AG04449 (cell line): ENCODE results near the gene THOC7.

Source experiments
- CTCF ChIA-PET: fragments of 350-600 bp; formaldehyde crosslinking; extraction: SDS; loops from one replicate; lab custom pipeline; 2021; ENCODE audit warnings: antibody characterized with exemption; lab: Yijun Ruan, JAX
- POLR2A ChIA-PET: fragments of 400-600, 350-600 bp; formaldehyde crosslinking; extraction: SDS; loops from one replicate; lab custom pipeline; 2020; ENCODE audit warnings: antibody characterized with exemption, inconsistent platforms; lab: Yijun Ruan, JAX
- DNase-seq: peaks from one replicate; pipeline ENCODE4 v3.0.0-alpha.2; 2010; ENCODE audit warnings: low read depth, low spot score
- H3K4me3 ChIP-seq: 2 replicates; pipeline ENCODE4 v1.5.1; 2011; ENCODE audit warnings: low read depth, mild to moderate bottlenecking, control low read depth, low read length
- CTCF ChIP-seq: IDR thresholded peaks from one replicate; pipeline ENCODE4 v1.5.1; 2011; ENCODE audit warnings: mild to moderate bottlenecking, moderate library complexity, low read length, control low read depth, inconsistent platforms; ENCODE audit not compliant: insufficient read depth; ENCODE audit errors: missing control alignments

THOC7 gene

GRCh38 chr3:63863150-63864007 is at the start of gene THOC7, which contains the start of gene ATXN7:
Gene THOC7, minus strand, starts transcription at chr3:63863805. Its CDS starts 15 bp downstream, at chr3:63863790.
Gene ATXN7, plus strand, starts transcription at chr3:63863867. Its CDS starts 48,732 bp downstream, at chr3:63912599.
- POLR2A ChIA-PET: interaction anchor here (0.6 to 1.7 kb wide), 2 partner anchors 47 to 49 kb away, joined by 3 to 7 read pairs; partner anchors contain the start of gene SCAANT1
- no peak for DNase-seq
- no peak for TF ChIP-seq CTCF
- peak within 1 kb of the TSS; percentile 88 for H3K4me3 ChIP-seq
- CTCF ChIA-PET: no interaction called here

GRCh38 chr3:63912768-63913588 is 49.4 kb upstream of the THOC7 start:
- POLR2A ChIA-PET: interaction anchor here (0.6 to 1.4 kb wide), 7 partner anchors 15 to 331 kb away, joined by 3 to 7 read pairs (median 4); partner anchors contain the start of genes ATXN7 and THOC7
- no peak for DNase-seq
- no peak for TF ChIP-seq CTCF
- CTCF ChIA-PET: interaction anchor here (0.9 to 1.8 kb wide), 2 partner anchors 18 to 563 kb away, joined by 3 to 4 read pairs; no protein-coding TSS in a partner anchor
- H3K4me3 ChIP-seq: peak overlapping the region; percentile 72

GRCh38 chr3:63911873-63912767 is 48.5 kb upstream of the THOC7 start, which contains the start of gene SCAANT1:
Gene SCAANT1, minus strand, starts transcription at chr3:63912383.
- ChIA-PET POLR2A (interaction anchor here (0.6 to 1.4 kb wide), 10 partner anchors 9 to 332 kb away, joined by 3 to 7 read pairs (median 4); partner anchors contain the start of genes ATXN7 and THOC7), CTCF (interaction anchor here (0.9 to 1.8 kb wide), 2 partner anchors 17 to 562 kb away, joined by 3 to 4 read pairs; no protein-coding TSS in a partner anchor)
- DNase-seq: no peak

GRCh38 chr3:63911509-63911872 is 47.9 kb upstream of the THOC7 start:
- ChIA-PET POLR2A (interaction anchor here (0.6 to 1.4 kb wide), 6 partner anchors 8 to 57 kb away, joined by 3 to 7 read pairs (median 4); partner anchors contain the start of genes ATXN7 and THOC7), CTCF (interaction anchor here (1.8 kb wide), 1 partner anchor 17 kb away, joined by 4 read pairs; no protein-coding TSS in a partner anchor)
- DNase-seq: no peak
- TF ChIP-seq CTCF: no peak
- H3K4me3 ChIP-seq: peak overlapping the region; percentile 72

More at GRCh38 chr3:63911873-63912767, 48.5 kb upstream of the THOC7 start, which contains the start of gene SCAANT1:
- no peak for TF ChIP-seq CTCF
- H3K4me3 ChIP-seq: peak within 1 kb of the TSS; percentile 72

- ChIA-PET POLR2A (interaction anchor here (1.4 kb wide), 1 partner anchor 8 kb away, joined by 4 read pairs; no protein-coding TSS in a partner anchor), CTCF (interaction anchor here (1.8 to 2.1 kb wide), 2 partner anchors 16 to 82 kb away, joined by 4 to 6 read pairs; no protein-coding TSS in a partner anchor)
- DNase-seq: no peak
- 0 out of 2 replicates have a peak overlapping the region, but pooled peaks have one; percentile 72 for H3K4me3 ChIP-seq
- TF ChIP-seq CTCF: no peak
Observed at GRCh38 chr3:63910891-63911290, 47.3 kb upstream of the THOC7 start.
